NCI-H82 treated with DMSO at 0.1 percent for 48 hours (cell line): ENCODE results near the gene MSLN.
"Not testable (repeated sequence)": the region's sequence is repeated elsewhere in the genome, so short reads cannot be mapped to it uniquely, and the experiment has no call there.

Experiments
- DNase-seq: peaks from one replicate; lab custom pipeline; 2025; ENCODE audit not compliant: unreplicated experiment; lab: John Stamatoyannopoulos, UW

MSLN gene

DNA sequence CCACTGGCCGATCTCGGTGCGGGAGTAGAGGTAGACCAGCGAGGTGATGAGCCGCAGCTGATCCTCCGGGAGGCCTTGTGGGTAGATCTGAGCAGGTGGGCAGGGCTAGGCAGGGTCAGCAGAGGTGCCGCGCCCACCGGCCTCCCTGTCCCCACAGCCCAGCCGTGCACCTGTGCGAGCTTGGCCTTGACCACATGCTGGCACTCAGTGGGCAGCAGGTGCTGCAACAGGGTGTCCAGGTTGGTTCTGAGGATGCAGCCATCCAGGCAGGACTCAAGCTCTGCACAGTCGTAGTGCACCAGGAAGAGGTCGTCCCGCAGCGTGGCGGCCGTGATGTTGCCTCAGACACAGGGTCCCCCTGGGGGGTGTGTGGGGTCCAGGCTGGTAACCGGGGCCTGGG, 12.4 kb downstream of the MSLN start:
- DNase-seq, result no peak

DNA sequence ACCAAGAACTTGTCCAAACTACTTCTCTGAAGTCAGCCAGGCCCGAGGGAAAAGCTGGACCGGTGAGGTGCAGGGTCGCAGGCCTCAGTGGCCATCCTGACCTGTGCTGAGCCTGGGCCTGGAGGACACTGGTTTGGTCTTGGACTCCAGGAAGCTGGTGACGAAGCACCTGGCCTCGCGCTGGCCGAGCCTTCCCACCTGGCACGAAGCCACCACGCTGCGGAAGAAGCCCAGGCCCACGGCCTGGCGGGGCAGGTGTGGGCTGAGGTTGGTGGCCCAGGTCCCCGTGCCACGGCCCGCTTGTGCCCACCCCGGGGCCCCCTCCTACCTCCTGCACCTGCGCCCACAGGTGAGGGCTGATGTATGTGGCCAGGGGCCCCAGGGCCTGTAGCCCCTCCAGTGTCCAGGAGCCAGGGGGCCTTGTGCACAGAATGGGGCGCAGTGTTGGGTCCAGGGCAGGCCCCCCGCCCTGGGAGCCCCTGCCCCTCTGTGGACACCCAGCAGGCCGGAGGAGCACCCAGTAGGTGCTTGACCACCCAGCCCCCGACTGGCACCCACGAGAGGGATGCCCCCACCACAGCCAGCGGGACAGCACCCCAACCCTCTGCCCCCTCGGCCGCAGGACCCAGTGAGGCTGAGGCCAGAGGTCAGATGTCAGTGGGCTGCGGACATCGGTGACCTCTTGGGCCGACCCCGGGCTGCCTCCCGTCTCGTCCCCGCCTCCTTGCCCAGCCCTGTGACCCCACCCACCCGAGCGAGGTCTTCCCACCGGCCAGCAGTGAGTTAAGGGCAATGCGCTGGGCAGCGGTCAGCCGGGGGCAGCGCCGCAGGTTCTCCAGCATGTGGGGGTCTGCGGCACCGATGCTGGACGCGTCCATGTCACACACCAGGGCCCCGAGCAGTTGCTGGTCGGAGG, 13.8 kb downstream of the MSLN start:
- DNase-seq, result no peak

DNA sequence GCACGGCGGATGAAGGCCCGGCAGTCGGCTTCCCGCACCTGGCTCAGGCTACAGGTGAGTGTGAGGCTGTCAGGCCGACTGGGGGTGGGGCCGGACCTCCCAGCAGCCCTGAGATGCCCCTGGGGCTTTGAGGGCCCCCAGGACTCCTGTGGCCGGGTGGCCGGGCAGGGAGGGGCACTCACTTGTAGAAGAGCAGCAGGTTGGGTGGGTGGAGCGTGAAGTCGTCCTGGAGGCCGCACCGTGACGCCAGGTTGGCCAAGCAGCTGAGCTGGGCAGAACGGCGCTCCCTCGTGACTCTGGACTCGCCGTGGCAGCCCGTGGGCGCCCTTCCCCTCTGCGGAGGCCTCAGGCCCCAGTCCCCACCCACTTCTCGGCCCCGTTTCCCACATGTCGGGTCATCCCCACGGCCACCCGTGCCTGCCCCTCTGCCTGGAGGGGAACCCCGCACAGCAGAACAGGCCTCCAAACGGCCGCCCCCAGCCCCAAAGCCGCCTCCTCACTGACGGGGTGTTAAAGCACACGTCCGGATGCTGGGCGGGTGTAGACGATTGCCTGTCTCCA, 14.8 kb downstream of the MSLN start:
- DNase-seq, result no peak

DNA sequence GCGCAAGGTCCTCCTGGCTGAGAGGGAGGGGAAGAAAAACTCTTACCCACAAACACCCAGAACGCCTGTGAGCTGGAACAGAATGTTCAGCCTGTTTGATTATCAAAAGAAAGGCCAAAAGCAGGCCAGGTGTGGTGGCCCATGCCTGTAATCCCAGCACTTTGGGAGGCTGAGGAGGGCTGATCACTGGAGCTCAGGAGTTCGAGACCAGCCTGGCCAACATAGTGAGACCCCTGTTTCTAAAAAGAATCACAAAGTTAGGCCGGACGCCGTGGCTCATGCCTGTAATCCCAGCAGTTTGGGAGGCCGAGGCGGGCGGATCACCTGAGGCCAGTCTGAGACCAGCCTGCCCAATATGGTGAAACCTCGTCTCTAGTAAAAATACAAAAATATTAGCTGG, 15.8 kb downstream of the MSLN start:
- DNase-seq, result not testable (repeated sequence)

DNA sequence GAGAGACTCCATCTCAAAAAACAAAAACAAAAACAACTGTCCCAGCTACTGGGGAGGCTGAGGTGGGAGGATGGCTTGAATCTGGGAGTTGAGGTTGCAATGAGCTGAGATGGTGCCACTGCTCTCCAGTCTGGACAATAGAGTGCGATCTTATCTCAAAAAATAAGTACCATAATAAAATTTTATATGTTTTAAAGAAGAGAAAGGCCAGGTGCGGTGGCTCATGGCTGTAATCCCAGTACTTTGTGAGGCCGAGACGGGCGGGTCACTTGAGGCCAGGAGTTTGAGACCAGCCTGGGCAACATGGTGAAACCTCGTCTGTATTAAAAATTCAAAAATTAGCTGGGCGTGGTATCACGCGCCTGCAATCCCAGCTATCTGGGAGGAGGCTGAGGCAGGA, 16.3 kb downstream of the MSLN start:
- no peak for DNase-seq

DNA sequence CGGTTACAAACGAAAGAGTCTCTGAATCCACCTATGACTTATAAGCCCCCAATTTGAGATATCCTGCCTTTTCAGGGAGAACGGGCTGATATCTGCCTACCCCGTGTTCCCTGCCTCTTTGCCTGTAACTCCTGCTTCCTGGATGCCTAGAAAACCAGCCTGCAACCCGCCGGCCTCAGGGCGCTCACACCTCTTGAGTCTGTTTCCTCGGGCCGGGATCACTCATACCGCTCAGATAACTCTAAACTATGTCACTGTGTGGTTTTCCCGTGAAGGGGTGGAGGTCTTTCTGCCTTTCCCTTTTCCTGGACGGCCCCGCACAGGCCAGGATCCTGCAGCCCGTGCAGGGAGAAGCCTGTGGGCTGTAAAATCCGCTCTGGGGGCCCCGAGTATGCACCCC, 17.3 kb downstream of the MSLN start:
- DNase-seq, result no peak

DNA sequence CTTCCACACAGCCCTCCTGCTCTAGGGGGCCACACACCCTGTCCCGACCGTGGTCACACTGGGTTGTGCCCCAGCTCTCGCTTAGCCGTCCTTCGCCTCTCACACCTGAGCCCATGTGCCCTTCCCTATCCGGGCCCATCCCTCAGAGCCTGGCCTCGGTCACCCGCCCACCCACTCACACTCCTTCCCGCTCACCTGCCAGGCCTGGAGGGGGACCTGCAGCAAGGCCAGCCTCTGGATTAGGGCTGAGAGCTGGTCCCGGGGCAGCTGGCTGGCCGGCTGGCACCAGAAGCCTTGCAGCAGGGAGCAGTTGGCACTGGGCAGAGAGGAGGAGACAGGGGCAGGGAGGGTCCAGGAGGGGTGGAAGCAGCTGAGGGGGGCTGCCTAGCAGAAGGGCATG, 17.9 kb downstream of the MSLN start:
- no peak for DNase-seq

DNA sequence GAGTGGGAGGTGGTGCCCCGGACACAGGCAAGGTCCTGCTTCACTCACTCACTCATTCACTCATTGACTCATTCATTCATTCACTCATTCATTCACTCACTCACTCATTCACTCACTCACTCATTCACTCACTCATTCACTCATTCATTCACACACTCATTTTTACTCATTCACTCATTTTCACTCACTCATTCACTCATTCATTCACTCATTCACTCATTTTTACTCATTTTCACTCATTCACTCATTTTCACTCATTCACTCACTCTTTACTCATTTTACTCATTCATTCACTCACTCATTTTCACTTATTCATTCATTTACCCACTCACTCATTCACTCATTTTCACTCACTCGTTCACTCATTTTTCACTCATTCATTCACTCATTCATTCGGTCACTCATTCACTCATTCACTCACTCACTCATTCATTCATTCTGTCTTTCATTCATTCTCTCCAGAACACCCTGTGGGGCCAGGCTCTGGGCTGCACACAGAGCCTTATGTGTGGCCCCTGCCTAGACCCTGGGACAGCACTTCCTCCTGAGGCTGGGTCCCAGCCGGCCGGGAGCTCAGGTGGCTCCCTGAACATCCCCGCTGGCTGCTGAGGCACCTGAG, 18.5 kb downstream of the MSLN start:
- DNase-seq, result no peak

DNA sequence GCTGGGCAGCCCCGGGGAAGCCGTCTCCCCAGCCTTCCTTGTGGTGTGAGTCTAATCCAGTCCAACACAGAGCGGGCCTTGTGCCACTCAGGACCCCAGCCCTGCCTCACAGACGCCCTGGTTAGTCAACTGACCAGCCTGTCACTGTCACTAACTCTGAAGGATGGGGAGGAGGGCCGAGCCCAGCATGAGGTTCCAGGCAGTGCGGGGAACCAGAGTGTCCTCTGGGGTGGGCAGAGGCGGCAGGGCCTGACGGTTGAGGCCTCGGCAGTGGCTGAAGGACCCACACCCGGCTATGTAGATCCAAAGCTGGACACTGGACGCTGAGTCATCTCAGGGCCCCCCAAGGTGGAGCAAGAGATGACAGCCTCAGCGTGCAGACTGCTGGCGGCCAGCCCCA, 19.0 kb downstream of the MSLN start:
- no peak for DNase-seq

DNA sequence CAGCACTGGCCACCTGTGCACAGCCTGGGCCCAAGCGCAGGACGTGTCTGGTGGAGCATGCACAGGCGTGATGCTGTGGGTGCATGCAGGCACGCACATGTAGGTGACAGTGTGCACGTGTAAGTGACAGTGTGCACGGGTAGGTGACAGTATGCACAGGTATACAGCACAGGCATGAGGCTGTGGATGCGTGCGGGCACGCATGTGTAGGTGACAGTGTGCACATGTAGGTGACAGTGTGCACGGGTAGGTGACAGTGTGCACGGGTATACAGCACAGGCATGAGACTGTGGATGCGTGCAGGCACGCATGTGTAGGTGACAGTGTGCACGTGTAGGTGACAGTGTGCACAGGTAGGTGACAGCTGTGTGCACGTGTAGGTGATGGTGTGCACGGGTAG, 19.8 kb downstream of the MSLN start:
- DNase-seq, result no peak

DNA sequence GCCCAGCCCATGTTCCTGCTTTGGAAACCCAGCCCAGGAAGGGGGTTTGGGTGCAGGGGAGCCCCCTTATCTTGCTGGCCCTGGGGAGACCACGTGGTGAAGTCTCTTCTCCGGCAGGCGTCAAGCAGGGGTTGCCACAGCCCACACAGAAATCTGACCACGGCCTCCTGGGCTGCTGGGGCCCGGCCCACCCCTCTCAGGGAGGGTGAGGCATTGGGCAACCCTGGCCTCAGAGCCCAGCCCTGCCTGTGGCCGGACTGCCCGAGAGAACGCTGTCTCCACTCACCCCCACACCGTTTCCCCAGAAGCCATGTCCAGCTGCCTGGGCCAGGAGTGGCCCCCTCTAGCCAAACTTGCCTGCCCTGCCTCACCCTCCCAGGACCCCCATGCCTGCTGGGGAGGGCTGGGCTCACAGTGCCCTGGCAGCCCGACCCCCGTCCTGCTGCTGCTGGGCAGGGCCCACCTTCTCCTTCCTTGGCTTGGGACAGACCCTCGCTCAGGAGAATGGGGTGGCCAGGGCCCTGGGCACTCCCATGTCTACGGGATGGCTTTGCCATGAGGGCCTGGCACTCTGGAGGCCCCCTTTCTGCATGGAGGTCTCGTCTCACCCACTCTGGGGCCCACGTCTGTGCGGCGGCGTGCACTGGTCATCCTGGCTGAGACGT, 20.9 kb downstream of the MSLN start:
- no peak for DNase-seq

DNA sequence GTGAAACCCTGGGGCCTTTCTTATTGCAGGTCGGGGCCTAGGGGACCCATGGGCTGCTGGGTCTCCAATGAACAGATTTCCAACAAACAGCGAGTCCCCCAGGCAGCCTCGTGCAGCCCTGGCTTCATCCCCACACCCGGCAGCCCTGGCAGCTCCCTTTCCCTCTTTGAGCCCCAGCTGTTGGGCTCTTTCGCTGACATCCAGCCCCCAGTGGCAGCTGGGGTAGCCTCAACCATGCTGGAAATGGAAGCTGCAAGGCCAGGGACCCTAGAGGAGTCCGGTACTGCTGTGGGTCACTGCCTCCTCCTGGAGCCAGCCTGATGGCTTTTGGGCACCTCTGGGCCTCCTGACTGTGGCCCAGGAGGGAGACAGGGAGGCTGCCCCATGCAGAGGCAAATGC, 21.7 kb downstream of the MSLN start:
- no peak for DNase-seq

DNA sequence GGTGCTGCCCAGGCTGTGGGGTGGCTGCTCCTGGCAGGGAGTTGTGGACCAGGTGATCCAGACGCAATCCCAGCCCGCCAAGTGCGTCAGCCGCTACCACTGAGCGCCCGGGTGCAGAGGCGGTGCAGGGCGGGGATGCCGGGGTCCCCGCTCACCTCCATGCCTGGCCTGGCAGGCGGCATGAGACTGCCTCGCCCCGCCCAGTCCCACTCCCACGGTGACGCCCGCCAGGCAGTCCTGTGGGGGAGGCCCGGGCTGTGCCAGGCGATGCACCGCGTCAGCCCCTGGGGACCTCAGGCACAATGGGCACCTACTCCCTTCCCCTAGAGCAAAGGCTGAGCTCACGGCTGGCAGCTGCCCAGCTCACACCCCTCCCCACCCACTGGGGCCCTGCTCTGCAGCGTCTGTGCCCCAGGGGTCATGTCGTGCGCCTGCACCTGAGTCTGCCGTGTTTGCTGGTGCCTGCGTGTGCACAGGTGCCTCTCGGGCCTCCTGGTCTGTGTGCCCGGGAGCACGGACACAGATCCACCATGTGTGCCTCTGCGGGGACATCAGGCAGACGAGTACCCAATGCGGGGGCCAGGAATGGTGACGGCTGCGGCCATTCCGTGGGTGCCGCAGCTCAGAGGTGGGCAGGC, 22.4 kb downstream of the MSLN start:
- no peak for DNase-seq

DNA sequence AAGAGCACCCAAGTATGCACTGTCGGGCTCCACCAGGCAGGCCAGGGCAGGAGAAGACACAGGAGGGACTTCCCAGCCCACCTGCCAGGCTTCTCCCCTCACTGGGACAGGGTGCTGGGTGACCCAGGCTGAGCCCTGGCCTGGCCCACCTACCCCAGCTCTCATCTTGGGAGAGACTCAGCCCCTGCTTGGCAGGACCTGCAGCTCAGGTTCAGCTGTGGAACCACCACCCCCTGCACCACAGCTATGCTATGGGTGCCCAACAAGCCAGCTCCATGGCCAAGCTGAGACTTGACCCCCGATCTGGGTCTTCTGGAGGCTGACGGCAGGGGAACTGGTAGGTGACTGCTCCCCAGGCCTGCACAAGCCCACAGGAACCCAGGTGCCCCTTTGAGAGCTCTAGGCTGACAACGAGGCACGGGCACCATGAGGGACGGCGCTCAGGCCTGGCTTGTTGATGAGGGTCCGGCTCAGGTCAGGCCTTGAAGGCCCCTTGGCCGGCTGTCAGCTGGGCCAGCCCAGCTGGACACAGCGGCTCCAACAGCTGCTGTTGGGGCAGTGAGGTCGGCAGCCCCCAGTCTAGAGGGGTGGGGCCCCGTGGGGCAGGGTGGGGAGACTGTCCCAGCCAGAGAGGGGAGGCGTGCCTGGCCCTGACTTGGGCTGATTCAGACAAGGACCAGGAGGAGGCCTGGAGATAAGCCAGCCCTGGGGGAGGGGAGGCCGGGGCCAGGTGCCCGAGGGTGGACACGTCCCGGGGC, 23.0 kb downstream of the MSLN start:
- no peak for DNase-seq

DNA sequence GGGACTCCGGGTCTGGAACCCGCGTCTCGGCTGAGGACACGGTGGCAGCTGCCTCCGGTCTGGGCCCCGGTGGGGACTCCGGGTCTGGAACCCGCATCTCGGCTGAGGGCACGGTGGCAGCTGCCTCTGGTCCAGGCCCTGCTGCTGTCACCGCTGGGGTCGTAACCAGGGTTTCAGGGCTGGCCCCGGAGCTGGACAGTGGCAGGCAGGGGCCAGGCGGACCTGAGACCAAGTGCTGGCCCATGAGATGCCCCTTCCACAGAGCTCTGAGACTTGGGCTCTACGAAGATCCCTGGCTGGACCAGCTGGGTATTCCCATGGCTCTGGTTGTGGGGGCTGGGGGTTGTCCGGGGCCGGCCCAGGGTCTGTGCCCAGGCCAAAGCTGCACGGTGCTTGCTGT, 23.9 kb downstream of the MSLN start:
- no peak for DNase-seq

DNA sequence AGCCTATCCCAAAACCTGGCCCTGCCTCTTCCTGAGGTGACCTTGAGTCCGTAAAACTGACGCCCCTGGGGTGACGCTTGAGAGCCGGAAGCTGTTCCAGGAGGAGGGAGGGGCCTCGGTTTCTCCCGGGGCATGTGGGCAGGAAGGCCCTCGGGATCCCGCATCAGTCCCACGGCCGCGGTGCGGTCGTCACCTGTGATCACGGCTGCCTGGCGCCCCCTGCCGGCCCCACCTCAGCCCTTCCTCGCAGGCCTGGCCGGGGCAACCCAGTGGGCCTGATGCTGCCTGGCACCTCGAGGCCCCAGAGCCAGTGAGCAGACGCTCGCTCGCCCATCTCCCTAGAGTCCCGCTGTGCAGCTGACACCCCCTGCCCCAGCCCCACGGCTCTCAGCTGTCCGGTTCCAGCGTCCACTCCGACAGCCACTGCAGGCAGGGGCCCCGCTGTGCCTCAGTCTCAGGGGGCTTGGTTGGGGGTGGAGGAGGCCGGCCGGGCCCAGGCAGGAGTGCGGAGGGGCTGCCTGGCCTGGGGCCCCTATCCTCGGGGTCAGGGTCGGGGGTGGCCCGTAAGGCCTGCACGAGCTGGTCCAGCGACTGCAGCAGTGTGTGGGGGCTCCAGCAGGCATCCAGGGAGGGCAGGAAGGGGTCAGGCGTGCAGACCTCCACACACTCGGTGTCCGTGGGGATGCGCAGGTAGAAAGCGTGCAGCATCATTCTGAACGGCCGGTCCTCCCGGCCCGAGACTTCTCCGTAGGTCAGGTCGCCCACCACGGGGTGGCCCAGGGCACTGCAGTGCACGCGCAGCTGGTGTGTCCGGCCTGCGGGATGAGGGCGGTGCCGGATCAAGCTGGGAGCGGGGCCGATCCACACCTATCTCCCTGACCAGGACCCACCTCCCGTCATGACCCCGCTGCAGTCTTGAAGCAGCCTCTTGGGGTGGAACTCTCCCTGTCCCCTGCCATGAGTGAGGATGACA, 25.3 kb downstream of the MSLN start:
- no peak for DNase-seq

DNA sequence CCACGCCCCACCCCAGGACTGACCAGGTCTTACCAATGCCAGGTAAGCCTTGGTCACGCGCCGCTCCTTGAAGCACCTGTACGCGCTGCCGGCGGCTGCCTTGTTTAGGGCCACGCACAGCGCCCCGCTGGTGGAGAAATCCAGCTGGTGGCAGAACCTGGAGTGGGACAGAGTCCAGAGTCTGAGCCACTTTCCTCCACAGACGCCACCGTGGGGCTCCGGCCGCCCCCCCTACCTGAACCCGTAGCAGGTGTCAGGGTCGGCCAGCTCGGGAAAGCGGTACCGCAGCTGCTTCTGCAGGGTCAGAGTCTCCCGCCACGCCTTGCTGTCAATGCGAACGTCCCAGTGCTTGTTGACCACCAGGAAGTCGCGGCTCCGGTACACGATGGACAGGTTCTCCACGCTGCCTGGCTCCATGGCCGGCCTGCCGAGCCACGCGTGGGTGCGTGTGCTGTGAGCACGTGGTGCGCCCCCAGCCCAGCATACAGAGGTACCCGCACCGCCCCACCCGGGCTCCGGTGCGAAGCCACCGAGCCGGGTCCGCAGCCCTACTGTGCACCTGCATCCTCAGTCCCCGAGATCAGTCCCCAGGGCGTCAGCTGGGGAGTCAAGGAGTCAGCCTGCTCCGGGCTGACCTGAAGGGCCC, 26.9 kb downstream of the MSLN start:
- no peak for DNase-seq

DNA sequence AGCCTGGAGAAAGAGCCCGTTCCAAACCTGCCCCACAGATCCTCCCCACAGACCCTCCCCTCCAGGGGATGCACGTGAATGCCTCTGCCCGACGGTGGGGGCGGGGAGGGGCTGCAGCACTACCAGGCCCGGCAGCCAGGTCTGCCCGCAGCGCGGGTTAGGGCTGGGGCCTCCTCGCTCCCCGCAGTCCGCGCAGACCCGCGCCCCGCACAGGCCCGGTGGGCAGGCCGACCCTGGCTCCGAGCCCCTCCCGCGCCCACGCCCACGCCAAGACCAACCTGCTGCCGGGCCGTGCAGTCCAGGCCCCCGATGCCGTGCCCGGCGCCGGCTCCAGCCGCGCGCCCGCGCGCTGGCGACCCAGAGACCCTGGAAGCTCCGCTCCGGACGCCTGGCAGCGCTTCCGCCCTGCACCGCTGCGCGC, 27.5 kb downstream of the MSLN start, which contains the start of gene RPUSD1:
TSS of gene RPUSD1 (minus strand) at position 404 of the 421 bp plus-strand sequence. CDS start 644 bp downstream, outside the sequence.
- DNase-seq, result no peak
